HEK293T (cell line): ENCODE measurements around the gene ARHGAP6.

ENCODE experiments used
- BHLHE40 ChIP-seq: fragments of 450-650 bp; IDR thresholded peaks from 2 replicates; pipeline ENCODE4 v1.6.1; 2016; ENCODE audit warnings: mild to moderate bottlenecking, moderate library complexity, borderline replicate concordance
- ELF4 ChIP-seq: fragments of 450-650 bp; IDR thresholded peaks from 2 replicates; pipeline ENCODE4 v1.6.1; 2017; ENCODE audit warnings: antibody characterized with exemption
- FOXA1 ChIP-seq: fragments of 450-650 bp; IDR thresholded peaks from 2 replicates; pipeline ENCODE4 v1.6.1; 2016; ENCODE audit warnings: mild to moderate bottlenecking
- FOXK2 ChIP-seq: fragments of 450-650 bp; IDR thresholded peaks from 2 replicates; pipeline ENCODE4 v1.6.1; 2016; ENCODE audit warnings: mild to moderate bottlenecking
- HDGF ChIP-seq: fragments of 450-650 bp; IDR thresholded peaks from 2 replicates; pipeline ENCODE4 v1.6.1; 2017; ENCODE audit warnings: antibody characterized with exemption, borderline replicate concordance
- L3MBTL2 ChIP-seq: fragments of 450-650 bp; conservative IDR thresholded peaks from 2 replicates; pipeline ENCODE4 v1.6.1; 2016; ENCODE audit warnings: mild to moderate bottlenecking
- NFRKB ChIP-seq: fragments of 450-650 bp; IDR thresholded peaks from 2 replicates; pipeline ENCODE4 v1.6.1; 2016; ENCODE audit warnings: mild to moderate bottlenecking, moderate library complexity
- PKNOX1 ChIP-seq: fragments of 450-650 bp; IDR thresholded peaks from 2 replicates; pipeline ENCODE4 v1.6.1; 2016
- SP1 ChIP-seq: fragments of 450-650 bp; IDR thresholded peaks from 2 replicates; pipeline ENCODE4 v1.6.1; 2017
- SUZ12 ChIP-seq: fragments of 450-650 bp; IDR thresholded peaks from 2 replicates; pipeline ENCODE4 v1.6.1; 2016; ENCODE audit warnings: mild to moderate bottlenecking

GRCh38 chrX:11131146-11131545, 534.6 kb downstream of the ARHGAP6 start:
- TF ChIP-seq FOXK2 (no peak), NFRKB (no peak), L3MBTL2 (no peak), SP1 (no peak), ELF4 (no peak), HDGF (no peak), SUZ12 (no peak), PKNOX1 (no peak), BHLHE40 (no peak), FOXA1 (no peak)
